AG09309 (cell line): Measurements from ENCODE around the gene MYO1H.

Source experiments
- DNase-seq: peaks from one replicate; pipeline ENCODE4 v3.0.0-alpha.2; 2010; ENCODE audit warnings: low read depth
- H3K4me3 ChIP-seq: 2 replicates; pipeline ENCODE4 v1.5.1; 2011; ENCODE audit warnings: mild to moderate bottlenecking, low read depth, low read length, moderate library complexity; ENCODE audit not compliant: control insufficient read depth
- CTCF ChIP-seq: IDR thresholded peaks from 2 replicates; pipeline ENCODE4 v1.5.1; 2011; ENCODE audit warnings: mild to moderate bottlenecking, low read depth, low read length, inconsistent platforms; ENCODE audit not compliant: insufficient read depth, control insufficient read depth; ENCODE audit errors: missing control alignments

The MYO1H gene

DNA sequence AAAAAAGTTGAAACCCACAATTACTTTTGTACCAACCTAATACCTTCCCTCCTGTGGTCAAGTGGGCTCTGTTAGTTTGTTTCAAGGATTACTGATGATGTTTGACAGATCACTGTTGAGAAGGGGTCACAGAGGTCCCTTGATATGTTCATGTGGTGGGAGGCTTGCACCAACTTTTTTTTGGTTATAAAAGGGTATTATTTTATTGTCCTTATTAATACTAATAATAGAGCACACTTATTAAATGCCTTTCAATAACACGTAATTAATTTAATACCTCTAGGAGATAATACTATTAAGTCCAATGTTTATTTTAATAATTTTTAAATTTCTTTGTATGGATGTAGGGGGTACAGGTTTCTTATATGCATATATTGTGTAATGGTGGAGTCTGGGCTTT, 134.2 kb downstream of the MYO1H start:
- no peak for DNase-seq

GRCh38 chr12:109482491-109482890, 134.8 kb downstream of the MYO1H start:
- no peak overlapping the region for H3K4me3 ChIP-seq
- no peak for TF ChIP-seq CTCF
- DNase-seq = no peak

More for the DNA sequence above, 134.2 kb downstream of the MYO1H start:
- no peak overlapping the region for H3K4me3 ChIP-seq
- TF ChIP-seq CTCF = no peak

DNA sequence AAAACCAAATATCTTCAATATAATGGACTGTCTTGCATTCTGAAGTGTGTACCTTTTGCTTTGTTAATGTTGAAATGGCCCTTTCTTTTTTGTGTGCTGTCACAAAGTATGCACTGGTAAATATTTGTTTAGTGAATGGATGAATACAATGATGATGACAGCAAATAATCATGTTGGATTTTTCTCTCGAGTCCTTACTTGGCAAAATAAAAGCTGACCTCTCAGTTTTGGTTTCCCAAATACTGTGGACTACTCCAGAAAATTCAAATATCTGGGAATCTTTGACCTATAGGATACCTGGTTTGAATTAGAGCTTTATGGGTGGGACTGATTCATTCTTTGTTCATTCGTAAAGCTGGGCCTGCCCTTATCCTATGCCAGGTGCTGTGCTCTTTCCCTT, 135.2 kb downstream of the MYO1H start:
- no peak overlapping the region for H3K4me3 ChIP-seq
- no peak for DNase-seq
- no peak for TF ChIP-seq CTCF

DNA sequence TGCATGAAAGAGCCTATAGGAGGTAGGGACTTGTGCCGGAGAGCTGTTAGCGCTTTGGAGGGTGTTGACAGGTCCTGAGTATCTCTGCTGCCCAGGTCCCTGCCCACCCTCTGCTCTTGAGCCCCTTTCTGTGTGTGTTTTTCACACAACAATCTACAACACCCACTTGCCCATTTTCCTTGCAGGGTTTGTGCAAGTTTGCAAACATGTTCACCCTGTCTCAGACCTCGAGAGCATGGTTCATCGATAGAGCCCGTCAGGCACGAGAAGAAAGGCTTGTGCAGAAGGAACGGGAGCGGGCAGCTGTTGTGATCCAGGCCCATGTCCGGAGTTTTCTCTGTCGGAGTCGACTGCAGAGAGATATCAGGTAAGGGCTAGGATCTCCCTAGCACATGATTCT, 135.6 kb downstream of the MYO1H start:
- H3K4me3 ChIP-seq = no peak overlapping the region
- no peak for DNase-seq
- TF ChIP-seq CTCF = no peak

DNA sequence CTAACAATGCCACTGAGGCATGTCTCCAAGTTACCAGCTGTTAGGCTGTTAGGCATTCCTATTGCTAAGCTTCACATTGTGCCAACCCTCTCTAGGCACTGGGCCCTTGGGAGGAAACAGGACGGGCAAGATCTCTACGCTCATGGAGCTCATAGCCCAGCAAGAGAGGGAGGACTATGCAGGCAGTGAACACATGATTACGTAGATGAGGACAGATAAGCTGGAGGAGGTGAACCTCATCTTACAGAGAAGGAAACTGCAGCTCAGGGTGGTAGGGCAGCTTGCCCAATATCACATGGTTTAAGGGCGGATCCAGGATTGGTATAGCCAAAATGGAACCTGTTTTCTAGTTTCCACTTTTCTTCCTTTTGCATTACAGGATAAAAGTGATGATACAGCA, 137.5 kb downstream of the MYO1H start:
- no peak overlapping the region for H3K4me3 ChIP-seq
- no peak for DNase-seq
- no peak for TF ChIP-seq CTCF

- H3K4me3 ChIP-seq = no peak overlapping the region
- TF ChIP-seq CTCF = no peak
- DNase-seq = no peak
Observed at GRCh38 chr12:109487181-109488050, 139.7 kb downstream of the MYO1H start.
